HL-60 (cell line): ENCODE data around the gene SPACA6.

Experiments
- GABPA ChIP-seq: IDR thresholded peaks from 2 replicates; pipeline ENCODE4 v1.6.1; 2012; ENCODE audit warnings: low read depth
- POLR2AphosphoS5 ChIP-seq: IDR thresholded peaks from 2 replicates; pipeline ENCODE4 v1.6.1; 2012; ENCODE audit warnings: low read depth
- TF ChIP-seq, protein P1 (sequence below): IDR thresholded peaks from one replicate; pipeline ENCODE4 v1.5.1; 2011; ENCODE audit warnings: low read length, control low read depth, inconsistent platforms; ENCODE audit not compliant: insufficient read depth
- TF ChIP-seq, protein P2 (sequence below): IDR thresholded peaks from 2 replicates; pipeline ENCODE4 v1.6.1; 2012; ENCODE audit warnings: low read depth; ENCODE audit not compliant: insufficient replicate concordance

DNA sequence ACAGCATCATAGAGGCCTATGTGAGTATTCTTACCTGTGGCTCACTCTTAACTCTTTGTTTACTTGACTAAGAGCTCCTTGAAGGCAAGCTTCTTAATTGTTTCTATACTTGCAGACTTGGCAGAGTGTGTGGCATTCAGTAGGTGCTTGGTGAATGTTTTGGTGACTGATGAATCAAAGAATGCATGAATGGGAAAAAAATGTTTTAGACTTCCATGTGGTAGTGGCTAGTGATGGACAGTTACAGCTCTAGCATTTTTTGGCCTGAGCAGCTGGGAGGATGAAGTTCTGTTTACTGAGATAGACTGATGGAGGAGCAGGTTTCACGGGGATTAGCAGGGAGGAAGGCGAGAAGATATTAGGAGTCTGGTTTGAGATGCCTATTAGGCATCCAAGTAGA, 17.0 kb downstream of the SPACA6 start:
- TF ChIP-seq, protein P1, sequence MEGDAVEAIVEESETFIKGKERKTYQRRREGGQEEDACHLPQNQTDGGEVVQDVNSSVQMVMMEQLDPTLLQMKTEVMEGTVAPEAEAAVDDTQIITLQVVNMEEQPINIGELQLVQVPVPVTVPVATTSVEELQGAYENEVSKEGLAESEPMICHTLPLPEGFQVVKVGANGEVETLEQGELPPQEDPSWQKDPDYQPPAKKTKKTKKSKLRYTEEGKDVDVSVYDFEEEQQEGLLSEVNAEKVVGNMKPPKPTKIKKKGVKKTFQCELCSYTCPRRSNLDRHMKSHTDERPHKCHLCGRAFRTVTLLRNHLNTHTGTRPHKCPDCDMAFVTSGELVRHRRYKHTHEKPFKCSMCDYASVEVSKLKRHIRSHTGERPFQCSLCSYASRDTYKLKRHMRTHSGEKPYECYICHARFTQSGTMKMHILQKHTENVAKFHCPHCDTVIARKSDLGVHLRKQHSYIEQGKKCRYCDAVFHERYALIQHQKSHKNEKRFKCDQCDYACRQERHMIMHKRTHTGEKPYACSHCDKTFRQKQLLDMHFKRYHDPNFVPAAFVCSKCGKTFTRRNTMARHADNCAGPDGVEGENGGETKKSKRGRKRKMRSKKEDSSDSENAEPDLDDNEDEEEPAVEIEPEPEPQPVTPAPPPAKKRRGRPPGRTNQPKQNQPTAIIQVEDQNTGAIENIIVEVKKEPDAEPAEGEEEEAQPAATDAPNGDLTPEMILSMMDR = no peak
- TF ChIP-seq POLR2AphosphoS5 (no peak), GABPA (no peak)
- TF ChIP-seq, protein P2, sequence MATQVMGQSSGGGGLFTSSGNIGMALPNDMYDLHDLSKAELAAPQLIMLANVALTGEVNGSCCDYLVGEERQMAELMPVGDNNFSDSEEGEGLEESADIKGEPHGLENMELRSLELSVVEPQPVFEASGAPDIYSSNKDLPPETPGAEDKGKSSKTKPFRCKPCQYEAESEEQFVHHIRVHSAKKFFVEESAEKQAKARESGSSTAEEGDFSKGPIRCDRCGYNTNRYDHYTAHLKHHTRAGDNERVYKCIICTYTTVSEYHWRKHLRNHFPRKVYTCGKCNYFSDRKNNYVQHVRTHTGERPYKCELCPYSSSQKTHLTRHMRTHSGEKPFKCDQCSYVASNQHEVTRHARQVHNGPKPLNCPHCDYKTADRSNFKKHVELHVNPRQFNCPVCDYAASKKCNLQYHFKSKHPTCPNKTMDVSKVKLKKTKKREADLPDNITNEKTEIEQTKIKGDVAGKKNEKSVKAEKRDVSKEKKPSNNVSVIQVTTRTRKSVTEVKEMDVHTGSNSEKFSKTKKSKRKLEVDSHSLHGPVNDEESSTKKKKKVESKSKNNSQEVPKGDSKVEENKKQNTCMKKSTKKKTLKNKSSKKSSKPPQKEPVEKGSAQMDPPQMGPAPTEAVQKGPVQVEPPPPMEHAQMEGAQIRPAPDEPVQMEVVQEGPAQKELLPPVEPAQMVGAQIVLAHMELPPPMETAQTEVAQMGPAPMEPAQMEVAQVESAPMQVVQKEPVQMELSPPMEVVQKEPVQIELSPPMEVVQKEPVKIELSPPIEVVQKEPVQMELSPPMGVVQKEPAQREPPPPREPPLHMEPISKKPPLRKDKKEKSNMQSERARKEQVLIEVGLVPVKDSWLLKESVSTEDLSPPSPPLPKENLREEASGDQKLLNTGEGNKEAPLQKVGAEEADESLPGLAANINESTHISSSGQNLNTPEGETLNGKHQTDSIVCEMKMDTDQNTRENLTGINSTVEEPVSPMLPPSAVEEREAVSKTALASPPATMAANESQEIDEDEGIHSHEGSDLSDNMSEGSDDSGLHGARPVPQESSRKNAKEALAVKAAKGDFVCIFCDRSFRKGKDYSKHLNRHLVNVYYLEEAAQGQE = no peak
